Measurements from ENCODE around the gene SLC16A2. TPM values are rescaled to one million over a fixed set of nuclear protein-coding genes. Genes with fewer than 3 reads are reported as not detected.

The SLC16A2 gene
- total RNA-seq, 6 donors from 2014 or later: 2.0 to 10.7 (median 4.8) TPM

- no peaks in the 10 kb centered on the region for H3K36me3 ChIP-seq
- H3K27me3 ChIP-seq: no peaks in the 10 kb centered on the region
- TF ChIP-seq EP300 (IDR thresholded peaks at IDR 0.05): no peak
- no peak for TF ChIP-seq POLR2AphosphoS5 (IDR thresholded peaks at IDR 0.05)
- TF ChIP-seq POLR2A (IDR thresholded peaks at IDR 0.05): no peak
- TF ChIP-seq CTCF (IDR thresholded peaks at IDR 0.05): no peak
- no peak for ATAC-seq (ENCODE audit: low FRiP score in 2 of 2)
- no peaks in the 10 kb centered on the region for H3K4me1 ChIP-seq
- H3K27ac ChIP-seq: no peak overlapping the region
- H3K4me3 ChIP-seq: no peak overlapping the region
- DNase-seq: no peak
- no peaks in the 10 kb centered on the region for H3K9me3 ChIP-seq
- 42 to 48% methylated on average over 2 to 3 of the region's 3 CpGs for WGBS, 2 donors
Observed at GRCh38 chrX:74520291-74520690, 99.0 kb downstream of the SLC16A2 start.

- WGBS, 2 donors: 94% methylated on average over 8 of the region's 8 CpGs; no CpG with 5 or more reads in 1 of the 2 donors
- DNase-seq (no peak), ATAC-seq (ENCODE audit: low FRiP score in 2 of 2) (no peak)
- no peaks in the 10 kb centered on the region for H3K4me1 ChIP-seq
- no peaks in the 10 kb centered on the region for H3K9me3 ChIP-seq
- H3K4me3 ChIP-seq: no peak overlapping the region
- H3K36me3 ChIP-seq: no peaks in the 10 kb centered on the region
- TF ChIP-seq EP300 (IDR thresholded peaks at IDR 0.05) (no peak), POLR2A (IDR thresholded peaks at IDR 0.05) (no peak), CTCF (IDR thresholded peaks at IDR 0.05) (no peak), POLR2AphosphoS5 (IDR thresholded peaks at IDR 0.05) (no peak)
- H3K27me3 ChIP-seq: no peaks in the 10 kb centered on the region
- H3K27ac ChIP-seq: no peak overlapping the region
Observed at GRCh38 chrX:74520896-74521295, 99.6 kb downstream of the SLC16A2 start.

GRCh38 chrX:74521961-74522751, 100.9 kb downstream of the SLC16A2 start:
- ATAC-seq (ENCODE audit: low FRiP score in 2 of 2): peak in 1 of 2 donors; percentile 52
- H3K4me1 ChIP-seq: no peaks in the 10 kb centered on the region
- no peaks in the 10 kb centered on the region for H3K27me3 ChIP-seq
- DNase-seq: no peak
- no peak overlapping the region for H3K27ac ChIP-seq
- TF ChIP-seq EP300 (IDR thresholded peaks at IDR 0.05): no peak
- no peak for TF ChIP-seq POLR2A (IDR thresholded peaks at IDR 0.05)
- no peak for TF ChIP-seq CTCF (IDR thresholded peaks at IDR 0.05)
- no peak for TF ChIP-seq POLR2AphosphoS5 (IDR thresholded peaks at IDR 0.05)
- H3K4me3 ChIP-seq: no peak overlapping the region
- H3K9me3 ChIP-seq: no peaks in the 10 kb centered on the region
- WGBS, 2 donors: 83 to 88% methylated on average over 8 to 9 of the region's 9 CpGs
- no peaks in the 10 kb centered on the region for H3K36me3 ChIP-seq

GRCh38 chrX:74523224-74523623, 101.9 kb downstream of the SLC16A2 start:
- H3K27me3 ChIP-seq: no peaks in the 10 kb centered on the region
- ATAC-seq (ENCODE audit: low FRiP score in 2 of 2) (no peak), DNase-seq (no peak)
- no peaks in the 10 kb centered on the region for H3K9me3 ChIP-seq
- no peaks in the 10 kb centered on the region for H3K4me1 ChIP-seq
- no peak overlapping the region for H3K27ac ChIP-seq
- H3K4me3 ChIP-seq: no peak overlapping the region
- WGBS, 2 donors: 75% methylated on average over 1 of the region's 1 CpG; no CpG with 5 or more reads in 1 of the 2 donors
- H3K36me3 ChIP-seq: no peaks in the 10 kb centered on the region
- no peak for TF ChIP-seq EP300 (IDR thresholded peaks at IDR 0.05)
- TF ChIP-seq POLR2A (IDR thresholded peaks at IDR 0.05): no peak
- no peak for TF ChIP-seq CTCF (IDR thresholded peaks at IDR 0.05)
- no peak for TF ChIP-seq POLR2AphosphoS5 (IDR thresholded peaks at IDR 0.05)
